Activated T-cell treated with anti-CD3 and anti-CD28 coated beads for 4 hours (primary cell): ENCODE measurements around the gene RETREG2.

Experiments used
- DNase-seq: peaks from one replicate; pipeline ENCODE4 v3.0.0-alpha.2; 2020

The RETREG2 gene

DNA sequence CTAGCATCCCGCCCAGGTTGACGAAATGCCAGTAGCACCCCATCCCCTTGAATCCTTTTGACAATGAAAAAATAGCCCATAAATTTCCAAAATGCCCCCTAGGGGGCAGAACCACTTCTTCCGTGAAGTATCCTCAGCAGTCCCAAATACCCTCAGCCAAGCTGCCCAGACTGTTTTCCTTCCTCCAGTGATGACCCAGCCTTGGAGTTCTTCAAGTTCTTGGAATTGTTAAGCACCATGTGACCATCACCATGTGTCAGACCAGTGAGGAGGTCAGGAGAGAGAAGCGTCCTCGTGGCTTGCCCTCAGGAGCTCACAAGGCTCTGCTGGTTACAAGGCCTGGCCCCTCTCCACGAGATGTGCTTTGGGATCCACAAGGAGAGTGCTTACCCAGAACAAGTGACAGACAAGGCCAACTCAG lies 6.8 kb upstream of the RETREG2 start:
- DNase-seq, result peak; percentile 24

DNA sequence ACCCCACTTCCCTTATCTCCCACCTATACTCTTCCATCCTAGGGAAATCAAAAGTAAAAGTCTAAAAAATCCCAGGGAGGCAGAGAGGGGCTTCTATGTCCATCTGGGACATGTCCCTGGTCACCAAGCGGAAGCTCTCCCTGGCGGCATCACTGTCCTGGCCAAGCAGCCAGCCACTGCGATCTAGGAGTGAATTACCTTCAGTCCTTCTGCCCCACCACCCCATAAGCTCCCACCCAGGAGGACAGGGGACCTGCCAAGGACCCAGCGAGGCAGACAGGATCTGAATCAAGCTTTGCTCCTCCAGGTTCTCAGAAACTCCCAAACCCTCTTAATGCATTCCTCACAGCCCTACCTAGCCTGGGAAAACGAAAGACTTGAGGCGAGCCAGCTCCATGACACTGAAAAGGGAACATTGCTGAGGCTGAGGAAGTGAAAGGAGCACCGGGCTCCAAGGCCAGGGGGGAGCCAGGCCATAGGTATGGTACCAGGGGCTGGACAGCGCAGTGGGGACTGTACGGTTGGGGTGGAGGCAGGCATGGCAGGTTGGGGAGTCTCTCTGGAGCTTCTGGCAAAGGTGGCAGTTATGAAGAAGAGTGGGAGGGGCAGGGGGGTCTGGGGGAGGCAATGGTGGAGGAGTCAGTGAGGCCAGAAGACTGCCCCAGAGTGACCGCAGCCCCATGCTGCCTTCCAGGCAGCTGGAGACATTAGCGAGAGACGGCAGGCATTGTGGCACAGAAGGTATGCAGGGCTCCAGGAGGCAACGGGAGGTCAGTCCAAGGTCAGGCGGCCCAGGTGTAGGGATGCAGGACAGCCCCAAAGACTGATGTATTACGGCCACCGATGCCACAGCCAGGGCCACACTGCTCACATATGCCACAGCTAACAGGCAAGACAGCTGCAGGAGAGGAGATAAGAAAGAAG lies 5.6 kb upstream of the RETREG2 start:
- no peak for DNase-seq

DNA sequence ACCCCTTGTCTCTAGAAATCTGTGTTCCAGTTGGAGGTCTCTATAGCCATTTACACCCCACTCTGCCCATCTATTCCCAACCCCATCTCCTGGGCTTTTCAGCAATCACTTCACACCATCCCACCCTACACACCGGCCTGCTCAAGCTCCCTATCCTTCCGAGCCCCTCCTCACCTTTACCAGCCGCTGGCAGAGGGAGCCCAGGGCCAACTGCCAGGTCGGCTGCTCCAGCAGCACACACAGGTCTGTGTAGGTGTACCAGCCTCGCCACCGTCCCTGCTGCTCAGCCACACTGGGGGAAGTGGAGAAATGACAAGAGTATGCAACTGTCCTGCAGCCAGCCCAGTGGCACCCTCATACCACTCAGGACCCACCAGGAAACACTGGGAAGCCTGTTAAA lies 4.9 kb upstream of the RETREG2 start:
- no peak for DNase-seq

DNA sequence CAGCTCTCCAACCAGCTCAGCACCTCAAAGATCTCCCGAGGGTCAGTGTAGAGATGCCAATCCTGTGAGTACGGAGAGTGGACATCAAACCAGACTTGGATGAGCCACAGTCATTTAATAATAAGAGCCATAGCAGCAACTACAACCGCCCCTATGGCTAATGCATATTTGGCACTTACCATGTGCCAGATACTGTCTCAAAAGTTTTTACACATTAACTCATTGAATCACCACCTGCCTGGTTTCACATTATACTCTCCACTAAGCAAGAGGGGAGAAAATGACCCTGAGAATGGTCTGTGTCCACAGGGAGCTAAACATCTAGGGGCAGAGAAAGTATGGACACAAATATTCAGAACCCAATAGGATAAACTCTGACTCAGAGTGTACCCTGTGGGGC lies 3.9 kb upstream of the RETREG2 start:
- DNase-seq, result no peak

DNA sequence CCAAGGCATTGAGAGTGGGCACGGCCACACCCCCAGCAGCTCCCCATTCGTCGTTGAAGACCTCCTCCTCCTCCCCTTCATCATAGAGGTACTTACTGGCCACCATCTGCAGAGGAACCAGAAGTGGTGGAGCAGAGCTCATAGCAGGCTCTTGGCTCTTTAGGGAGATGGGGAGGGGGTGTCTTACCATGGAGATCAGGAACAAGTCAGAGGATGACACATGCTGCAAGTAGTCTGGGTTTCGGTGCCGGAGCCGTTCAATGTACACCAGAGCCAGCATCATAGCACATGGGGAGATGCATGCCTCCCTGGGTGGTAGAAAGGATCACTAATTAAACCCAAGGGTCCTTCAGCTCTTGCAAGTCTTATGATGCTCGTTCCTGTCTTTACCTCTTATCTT lies 3.3 kb upstream of the RETREG2 start:
- DNase-seq, result no peak

DNA sequence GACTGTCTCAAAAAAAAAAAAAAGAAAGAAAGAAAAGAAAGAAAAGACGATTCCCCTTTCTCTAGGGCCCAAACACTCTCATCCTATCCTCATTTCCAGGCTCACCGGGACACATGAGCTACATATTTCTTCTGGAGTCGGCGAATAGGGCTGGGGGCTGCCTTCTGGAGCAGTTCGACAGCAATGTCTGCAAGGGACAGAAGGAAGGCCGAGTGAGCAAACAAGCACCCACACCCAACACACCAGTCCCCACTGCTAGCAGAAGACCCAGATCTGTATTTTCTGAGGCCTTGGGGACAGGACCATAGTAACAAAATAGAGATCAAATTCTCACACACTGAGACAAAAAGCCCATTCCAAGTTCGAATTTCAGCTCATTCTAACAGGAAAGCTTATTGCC lies 2.6 kb upstream of the RETREG2 start:
- no peak for DNase-seq

DNA sequence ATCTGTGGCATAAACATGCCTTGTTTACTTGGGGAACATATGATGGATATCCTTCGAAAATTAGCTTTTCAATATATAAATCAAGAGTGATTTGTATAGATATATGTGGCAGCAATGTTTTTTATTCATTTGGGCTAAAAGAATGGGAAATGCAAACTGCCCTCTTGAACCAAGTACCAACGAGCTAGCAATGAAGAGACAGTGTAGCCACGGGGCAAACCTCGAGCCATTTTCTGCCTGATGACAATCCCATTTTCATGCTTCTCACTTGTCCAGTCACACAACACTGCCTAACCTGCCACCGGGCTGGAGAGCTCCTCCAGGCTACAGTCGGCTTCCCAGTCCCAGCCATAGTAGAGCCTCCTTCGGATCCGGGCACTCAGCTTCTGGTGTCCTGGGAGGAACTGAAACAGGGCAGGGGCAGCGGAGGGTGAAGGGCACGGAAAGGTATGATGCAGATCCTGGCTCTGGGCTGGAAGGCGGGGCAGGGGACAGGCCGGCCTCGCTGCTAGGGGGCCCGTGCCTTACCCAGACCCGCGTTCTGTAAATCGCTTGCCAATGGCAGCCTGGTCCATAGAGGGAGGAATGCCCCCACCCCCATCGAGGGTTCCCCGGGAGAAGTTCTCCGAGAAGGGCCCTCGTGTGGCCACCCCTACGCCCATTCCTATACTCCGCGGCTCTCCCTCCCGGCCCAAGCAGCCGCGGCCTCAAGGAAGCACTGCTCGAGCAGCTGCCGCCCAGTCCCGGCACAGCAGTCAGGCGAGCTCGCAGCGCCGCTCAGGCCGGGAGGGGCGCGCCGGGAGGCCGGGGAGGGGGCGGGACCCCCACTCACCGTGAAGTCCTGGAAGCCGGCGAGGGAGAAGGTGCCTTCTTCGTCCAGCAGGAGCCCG lies 1.9 kb upstream of the RETREG2 start:
- DNase-seq, result no peak

DNA sequence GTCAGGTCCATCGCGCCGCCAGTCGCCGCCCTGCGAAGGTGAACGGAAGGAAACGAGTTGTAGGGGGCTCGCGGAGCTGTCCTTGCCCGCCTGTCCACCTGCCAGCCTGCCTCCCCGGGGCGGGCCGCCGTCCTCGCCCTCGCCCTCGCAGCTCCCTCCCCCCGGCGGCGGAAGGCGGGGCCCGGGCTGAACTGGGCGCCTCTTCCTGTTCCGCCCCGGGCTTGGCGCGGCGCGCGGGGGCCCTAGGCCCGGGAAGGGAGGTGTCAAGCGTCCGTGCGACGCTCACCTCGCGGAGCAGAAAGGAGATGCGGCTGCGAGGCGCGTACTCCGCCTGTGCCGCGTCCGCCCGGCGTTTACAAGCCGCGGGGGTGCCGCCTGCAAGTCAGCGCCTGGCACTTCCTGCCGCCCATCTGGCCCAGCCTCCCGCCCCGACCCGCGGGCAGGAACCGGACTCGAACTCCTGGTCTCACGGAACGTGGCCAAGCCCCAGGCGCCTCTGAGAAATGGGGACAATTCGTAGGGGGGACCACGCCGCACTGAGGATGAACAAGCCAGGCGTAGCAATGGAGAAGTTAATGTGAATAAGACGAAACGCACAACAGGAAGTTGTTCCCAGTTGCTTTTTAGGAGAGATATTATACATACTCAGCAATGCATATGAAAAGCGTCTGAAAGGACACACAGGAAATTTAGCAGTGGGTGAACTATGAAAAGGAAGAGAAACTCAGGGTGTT lies 1.1 kb upstream of the RETREG2 start, which contains the start of gene CNPPD1:
CNPPD1 (minus strand) TSS at position 108 of the 734 bp plus-strand sequence; CDS start at position 11, 97 bp downstream.
- peak; percentile 76 for DNase-seq

DNA sequence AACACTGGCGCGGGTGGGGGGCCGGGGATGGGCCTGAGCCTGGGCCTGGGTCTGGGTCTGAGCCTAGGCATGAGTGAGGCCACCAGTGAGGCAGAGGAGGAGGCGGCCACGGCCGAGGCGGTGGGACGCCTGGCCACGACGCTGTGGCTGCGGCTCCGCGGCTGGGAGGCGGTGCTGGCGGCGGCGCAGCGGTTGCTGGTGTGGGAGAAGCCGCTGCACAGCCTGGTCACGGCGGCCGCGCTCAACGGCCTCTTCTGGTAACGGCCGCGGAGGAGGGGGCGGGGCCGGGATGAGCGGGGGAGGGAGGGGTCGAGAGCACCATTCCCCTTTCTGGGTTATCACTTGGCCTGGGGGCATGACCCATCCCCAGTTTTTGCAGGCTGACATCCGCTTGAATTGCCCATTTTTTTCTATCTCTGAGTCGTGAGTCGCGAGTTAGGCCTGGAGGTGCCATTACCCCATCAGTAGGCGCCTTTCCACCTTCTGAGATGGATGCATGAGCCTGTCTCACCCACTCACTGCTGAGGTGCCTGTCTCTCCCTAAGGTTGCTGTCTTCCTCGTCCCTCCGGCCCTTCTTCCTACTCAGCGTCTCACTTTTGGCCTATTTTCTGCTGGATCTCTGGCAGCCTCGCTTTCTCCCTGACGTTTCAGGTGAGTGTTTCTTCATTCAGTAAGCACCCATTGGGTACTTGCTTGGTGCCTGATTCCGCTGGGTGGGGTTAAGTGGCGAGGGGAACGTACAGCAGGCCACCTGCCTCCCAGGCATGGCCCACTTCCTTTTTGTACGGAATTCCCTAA lies 501 bp downstream of the RETREG2 start:
- peak; percentile 25 for DNase-seq

DNA sequence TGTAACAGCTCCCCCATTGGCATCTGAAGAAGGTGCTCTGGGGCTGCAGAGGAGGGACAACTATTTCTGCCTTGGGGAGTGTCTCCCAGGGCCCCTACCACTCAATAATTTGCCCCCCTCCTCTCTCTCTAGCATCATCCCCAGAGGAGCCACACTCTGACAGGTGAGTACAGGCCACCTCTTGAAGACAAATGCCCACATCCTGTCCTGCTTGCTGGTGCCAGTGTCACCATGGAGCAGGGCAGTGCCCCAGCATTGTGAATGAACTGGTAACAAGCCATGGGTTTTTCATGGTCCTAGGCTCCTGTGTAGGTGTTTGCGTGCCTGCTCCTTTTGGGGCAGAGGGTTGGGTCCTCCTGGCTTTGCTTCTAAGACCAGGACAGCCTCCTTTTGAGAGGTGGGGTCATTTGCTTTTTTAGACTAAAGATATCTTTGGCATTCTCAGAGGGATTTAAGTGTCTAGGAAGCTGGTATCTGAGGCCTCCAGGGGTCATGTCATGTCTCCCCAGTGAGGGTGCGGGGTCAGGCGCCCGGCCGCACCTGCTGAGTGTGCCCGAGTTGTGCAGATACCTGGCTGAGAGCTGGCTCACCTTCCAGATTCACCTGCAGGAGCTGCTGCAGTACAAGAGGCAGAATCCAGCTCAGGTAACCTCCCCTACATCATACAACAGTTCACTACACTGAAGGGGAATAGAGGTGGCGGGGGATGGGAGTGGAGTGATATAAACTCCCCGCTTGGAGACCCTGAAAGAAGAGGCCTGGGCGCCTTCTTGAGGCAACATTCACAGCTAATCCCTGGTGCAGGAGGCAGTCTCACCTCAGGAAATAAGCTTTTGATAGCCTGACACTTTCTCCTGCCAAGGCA lies 1.8 kb downstream of the RETREG2 start:
- DNase-seq, result no peak

DNA sequence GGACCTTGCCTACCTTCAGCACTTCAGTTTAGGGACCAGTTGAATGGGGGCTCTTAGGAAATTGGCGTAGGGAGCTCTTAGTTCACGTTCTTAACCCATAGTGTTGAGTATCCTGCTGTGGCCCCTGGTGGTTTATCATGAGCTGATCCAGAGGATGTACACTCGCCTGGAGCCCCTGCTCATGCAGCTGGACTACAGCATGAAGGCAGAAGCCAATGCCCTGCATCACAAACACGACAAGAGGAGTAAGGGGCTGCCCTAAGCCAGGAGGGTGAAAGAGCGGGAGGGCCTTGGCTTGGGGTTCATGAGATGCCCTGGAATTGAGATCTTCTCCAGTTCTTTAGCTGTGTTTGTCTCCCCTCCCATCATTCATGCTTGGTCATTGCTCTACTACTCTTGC lies 2.9 kb downstream of the RETREG2 start:
- DNase-seq, result no peak

DNA sequence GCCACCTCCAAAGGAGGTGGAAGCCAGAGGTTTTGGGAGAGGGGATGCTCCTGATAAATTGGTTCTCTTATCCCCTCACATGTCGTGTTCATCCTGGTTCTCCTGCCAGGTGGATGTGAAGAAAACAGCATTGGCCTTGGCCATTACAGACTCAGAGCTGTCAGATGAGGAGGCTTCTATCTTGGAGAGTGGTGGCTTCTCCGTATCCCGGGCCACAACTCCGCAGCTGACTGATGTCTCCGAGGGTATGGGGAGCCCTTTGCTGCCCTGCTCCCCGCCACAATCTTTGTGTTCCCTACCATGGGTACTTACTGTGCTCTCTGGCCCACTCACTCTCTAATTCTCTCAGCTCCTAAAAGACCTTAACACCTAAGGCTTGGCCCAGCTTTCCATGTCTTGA lies 3.5 kb downstream of the RETREG2 start:
- no peak for DNase-seq

DNA sequence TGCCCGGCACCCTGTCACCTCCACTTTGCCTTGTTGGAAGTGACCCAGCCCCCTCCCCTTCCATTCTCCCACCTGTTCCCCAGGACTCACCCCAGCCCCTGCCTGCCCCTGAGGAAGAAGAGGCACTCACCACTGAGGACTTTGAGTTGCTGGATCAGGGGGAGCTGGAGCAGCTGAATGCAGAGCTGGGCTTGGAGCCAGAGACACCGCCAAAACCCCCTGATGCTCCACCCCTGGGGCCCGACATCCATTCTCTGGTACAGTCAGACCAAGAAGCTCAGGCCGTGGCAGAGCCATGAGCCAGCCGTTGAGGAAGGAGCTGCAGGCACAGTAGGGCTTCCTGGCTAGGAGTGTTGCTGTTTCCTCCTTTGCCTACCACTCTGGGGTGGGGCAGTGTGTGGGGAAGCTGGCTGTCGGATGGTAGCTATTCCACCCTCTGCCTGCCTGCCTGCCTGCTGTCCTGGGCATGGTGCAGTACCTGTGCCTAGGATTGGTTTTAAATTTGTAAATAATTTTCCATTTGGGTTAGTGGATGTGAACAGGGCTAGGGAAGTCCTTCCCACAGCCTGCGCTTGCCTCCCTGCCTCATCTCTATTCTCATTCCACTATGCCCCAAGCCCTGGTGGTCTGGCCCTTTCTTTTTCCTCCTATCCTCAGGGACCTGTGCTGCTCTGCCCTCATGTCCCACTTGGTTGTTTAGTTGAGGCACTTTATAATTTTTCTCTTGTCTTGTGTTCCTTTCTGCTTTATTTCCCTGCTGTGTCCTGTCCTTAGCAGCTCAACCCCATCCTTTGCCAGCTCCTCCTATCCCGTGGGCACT lies 4.5 kb downstream of the RETREG2 start:
- DNase-seq, result no peak

DNA sequence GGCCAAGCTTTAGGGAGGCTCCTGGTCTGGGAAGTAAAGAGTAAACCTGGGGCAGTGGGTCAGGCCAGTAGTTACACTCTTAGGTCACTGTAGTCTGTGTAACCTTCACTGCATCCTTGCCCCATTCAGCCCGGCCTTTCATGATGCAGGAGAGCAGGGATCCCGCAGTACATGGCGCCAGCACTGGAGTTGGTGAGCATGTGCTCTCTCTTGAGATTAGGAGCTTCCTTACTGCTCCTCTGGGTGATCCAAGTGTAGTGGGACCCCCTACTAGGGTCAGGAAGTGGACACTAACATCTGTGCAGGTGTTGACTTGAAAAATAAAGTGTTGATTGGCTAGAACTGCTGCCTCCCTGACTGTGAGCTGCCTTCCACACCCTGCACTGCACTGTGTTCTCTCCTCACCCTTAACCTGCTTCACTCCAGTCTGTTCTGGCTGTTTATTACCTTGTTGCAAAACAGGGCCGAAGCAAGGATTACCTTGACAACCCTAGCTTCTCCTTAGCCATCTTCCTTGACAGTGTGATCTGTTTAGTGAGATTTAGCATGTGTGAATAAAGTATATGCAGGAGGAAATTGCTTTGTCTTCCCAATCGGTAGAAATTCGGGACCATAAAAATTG lies 5.2 kb downstream of the RETREG2 start:
- DNase-seq, result no peak

DNA sequence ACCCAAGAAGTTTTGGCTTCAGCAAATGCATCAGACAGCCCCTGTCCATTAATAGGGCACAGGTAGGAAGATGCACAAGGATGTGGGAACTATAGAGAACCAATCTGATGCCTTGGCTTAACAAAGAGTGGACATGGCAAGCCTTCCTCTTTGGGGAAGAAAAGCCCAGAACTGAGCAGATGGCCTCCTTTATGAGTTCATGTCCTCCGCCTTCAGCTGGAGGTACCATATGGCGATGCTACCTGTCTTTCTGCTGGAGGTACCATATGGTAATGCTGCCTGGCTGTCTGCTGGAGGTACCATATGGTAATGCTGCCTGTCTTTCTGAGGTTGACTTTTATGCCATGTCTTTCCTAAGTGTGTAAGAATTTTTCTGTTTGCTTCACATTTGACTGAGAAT lies 6.0 kb downstream of the RETREG2 start:
- no peak for DNase-seq

DNA sequence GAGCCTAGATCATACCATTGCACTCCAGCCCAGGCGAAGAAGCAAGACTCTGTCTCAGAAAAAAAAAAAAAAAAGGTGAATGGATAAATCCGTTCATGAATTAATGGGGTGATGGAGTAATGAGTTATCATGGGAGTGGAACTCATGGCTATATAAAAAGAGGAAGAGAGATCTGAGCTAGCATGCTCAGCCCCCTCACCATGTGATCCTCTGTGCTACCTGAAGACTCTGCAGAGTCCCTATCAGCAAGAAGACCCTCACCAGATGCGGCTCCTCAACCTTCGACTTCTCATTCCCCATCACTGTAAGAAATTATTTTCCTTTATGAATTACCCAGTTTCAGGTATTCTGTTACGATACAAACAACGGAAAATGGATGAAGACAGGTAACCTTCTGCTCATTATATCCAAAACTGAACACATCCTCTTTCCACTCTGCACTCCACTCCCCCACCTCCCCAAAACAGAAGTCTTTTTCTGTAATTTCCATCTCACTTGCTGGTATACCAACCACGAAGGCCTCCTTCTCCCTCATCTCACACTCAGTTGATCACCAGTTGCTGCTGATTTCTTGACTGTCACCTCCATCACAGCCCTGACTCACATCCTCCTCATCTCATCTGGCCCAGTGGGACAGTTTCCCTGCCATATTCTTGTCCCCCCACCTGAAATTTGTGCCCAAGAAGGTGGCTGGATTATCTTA lies 8.8 kb downstream of the RETREG2 start:
- DNase-seq, result no peak

DNA sequence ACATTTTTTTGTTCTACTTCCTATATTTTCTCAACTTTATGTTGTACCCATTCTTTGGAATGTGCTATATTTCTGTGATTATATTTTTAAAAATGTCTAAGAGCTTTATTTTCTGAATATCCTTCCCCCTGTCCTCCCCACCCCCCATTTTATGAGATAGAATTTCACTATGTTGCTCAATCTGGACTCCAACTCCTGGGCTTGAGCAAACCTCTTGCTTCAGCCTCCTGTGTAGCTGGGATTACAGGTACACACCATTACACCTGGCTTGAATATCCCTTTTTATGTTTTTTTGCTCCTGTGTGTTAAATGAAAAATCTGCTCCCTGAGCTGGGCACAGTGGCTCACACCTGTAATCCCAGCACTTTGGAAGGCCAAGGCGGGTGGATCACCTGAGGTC lies 19.3 kb downstream of the RETREG2 start:
- no peak for DNase-seq

DNA sequence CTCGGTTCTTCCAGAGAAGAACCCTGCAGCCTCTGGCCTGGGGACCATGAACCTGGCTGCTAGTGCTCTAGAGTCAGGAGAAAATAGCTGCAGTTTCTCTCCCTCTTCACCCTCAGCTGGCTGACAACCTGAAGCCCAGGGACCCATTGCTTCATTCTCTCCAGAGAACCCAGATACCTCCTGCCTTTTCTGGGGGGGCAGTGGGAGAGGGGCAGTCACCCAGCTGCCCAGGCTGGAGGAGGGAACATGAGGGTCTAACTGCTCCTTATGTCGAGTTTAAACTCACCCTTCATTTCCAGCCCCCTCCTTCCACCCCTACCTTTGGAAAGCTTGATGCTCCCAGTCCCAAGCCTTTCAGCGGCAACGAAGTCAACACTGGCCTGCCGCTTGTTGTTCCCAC lies 20.9 kb downstream of the RETREG2 start:
- no peak for DNase-seq
